Calu3 (cell line): ENCODE data around the gene MCUB. TPM values are rescaled to one million over a fixed set of nuclear protein-coding genes. Genes with fewer than 3 reads are reported as not detected.

ENCODE experiments used
- BruUV-seq: library from RNA; stranded (reverse); fragments of 400-500 nt; replicated peaks from 2 replicates; lab custom pipeline; 2021; lab: Mats Ljungman, UMichigan
- CTCF ChIA-PET: fragments of 300-600 bp; sonication (Branson Sonifier 250); formaldehyde crosslinking; loops from one replicate; lab custom pipeline; 2022; ENCODE audit warnings: antibody characterized with exemption; lab: Charles Lee
- DNase-seq: peaks from one replicate; pipeline ENCODE4 v3.0.0; 2022
- H3K27ac Mint-ChIP-seq: one replicate; pipeline ENCODE4 v1.8.0; 2022; ENCODE audit warnings: mixed read lengths; ENCODE audit not compliant: unreplicated experiment
- H3K27me3 Mint-ChIP-seq: one replicate; pipeline ENCODE4 v1.8.0; 2022; ENCODE audit warnings: mixed read lengths; ENCODE audit not compliant: unreplicated experiment
- H3K36me3 Mint-ChIP-seq: one replicate; pipeline ENCODE4 v1.8.0; 2022; ENCODE audit warnings: mild to moderate bottlenecking, moderate library complexity, mixed read lengths; ENCODE audit not compliant: insufficient read depth, unreplicated experiment
- H3K4me1 Mint-ChIP-seq: one replicate; pipeline ENCODE4 v1.8.0; 2022; ENCODE audit warnings: mild to moderate bottlenecking, low read depth, mixed read lengths; ENCODE audit not compliant: unreplicated experiment
- H3K4me3 Mint-ChIP-seq: one replicate; pipeline ENCODE4 v1.8.0; 2022; ENCODE audit warnings: mild to moderate bottlenecking, low read depth, moderate library complexity, mixed read lengths; ENCODE audit not compliant: unreplicated experiment
- H3K9me3 Mint-ChIP-seq: one replicate; pipeline ENCODE4 v1.8.0; 2022; ENCODE audit warnings: low read depth, mixed read lengths; ENCODE audit not compliant: unreplicated experiment
- CTCF ChIP-seq: fragments of 200-600 bp; IDR thresholded peaks from one replicate; pipeline ENCODE4 v1.8.0; 2022; ENCODE audit warnings: antibody characterized with exemption; ENCODE audit not compliant: unreplicated experiment
- intact Hi-C: fragments of 100-400 bp; cut with micrococcal nuclease; formaldehyde crosslinking; loops from one replicate; pipeline ENCODE4 v1.10.0; 2022; ENCODE audit not compliant: unreplicated experiment
- total RNA-seq: library from RNA; stranded (reverse); gene quantifications from 2 replicates; pipeline ENCODE4 v1.2.3, GENCODE V29; 2022

Gene MCUB
- total RNA-seq, 1 experiment from 2014 or later = 11.8 TPM

DNA sequence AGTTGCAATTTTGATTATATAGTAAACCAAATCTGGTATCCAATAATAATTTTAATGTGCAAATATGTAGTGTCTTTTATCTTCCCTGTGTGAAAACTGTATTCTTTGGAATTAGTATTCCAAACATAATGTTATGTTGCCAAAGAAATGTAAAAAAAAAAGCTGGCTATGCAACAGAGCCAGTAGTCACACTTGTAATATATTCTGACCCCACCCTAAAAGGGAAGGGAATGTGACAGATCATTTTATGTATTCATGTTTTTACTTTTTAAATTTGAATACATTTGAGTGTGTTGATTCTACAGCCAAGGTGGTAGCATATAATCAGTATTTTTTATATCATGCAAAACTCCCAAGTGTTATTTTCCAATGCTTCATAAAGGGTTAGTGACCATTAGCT is 27.9 kb upstream of the MCUB start:
- no peak for DNase-seq
- intact Hi-C loops = no loop called here
- BruUV-seq = no TSS peak
- peaks cover 28% of the 10 kb centered on the region for H3K36me3 Mint-ChIP-seq
- H3K27me3 Mint-ChIP-seq = no peaks in the 10 kb centered on the region
- no peak overlapping the region for H3K27ac Mint-ChIP-seq
- no peaks in the 10 kb centered on the region for H3K9me3 Mint-ChIP-seq
- TF ChIP-seq CTCF = no peak
- CTCF ChIA-PET = no interaction called here
- no peak overlapping the region for H3K4me3 Mint-ChIP-seq
- no peaks in the 10 kb centered on the region for H3K4me1 Mint-ChIP-seq

DNA sequence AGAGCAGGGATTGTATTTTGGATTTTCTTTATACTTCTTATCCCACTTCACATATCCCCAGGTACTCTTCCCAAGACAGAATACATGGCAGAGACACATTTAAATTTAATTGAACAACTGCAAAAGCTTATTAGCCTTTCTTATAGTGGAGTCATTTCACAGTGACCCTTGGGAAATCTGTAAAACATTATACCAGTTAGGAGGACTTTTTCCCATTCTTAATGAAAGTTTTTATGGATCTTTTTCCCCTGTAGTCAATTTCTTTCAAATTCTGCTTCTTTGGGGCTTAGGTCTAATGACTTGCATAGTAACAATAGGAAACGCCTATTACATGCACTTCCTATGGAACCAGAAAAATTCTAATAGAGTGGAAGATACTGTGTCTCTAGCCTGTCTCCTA is 14.6 kb upstream of the MCUB start:
- Mint-ChIP-seq H3K36me3 (peaks cover 6% of the 10 kb centered on the region), H3K4me1 (no peaks in the 10 kb centered on the region), H3K9me3 (no peaks in the 10 kb centered on the region), H3K4me3 (no peak overlapping the region), H3K27me3 (no peaks in the 10 kb centered on the region), H3K27ac (no peak overlapping the region)
- TF ChIP-seq CTCF = no peak
- CTCF ChIA-PET = interaction anchor here (0.6 kb wide), 1 partner anchor 169 kb away, joined by 5 read pairs; no protein-coding TSS in a partner anchor
- BruUV-seq = no TSS peak
- intact Hi-C loops = no loop called here
- DNase-seq = no peak

DNA sequence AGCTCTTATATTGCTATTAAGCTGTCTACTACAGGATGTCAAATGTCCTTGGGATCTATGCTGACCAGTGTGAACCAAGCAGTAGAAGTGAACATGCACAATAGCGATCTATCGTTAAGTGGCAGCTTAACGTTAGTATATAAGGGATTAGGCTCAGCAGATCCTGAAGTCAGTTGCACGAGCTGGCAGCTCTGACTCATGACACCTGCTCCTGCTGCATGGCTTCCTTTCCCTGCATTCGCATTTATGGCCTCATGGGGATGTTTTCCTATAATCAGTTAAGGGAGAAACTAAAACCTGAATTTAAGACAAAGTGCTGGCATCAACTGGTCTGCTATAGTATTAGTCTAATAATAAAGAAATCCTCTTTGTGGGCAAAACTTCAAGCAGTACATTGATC is 12.7 kb upstream of the MCUB start:
- no peaks in the 10 kb centered on the region for H3K27me3 Mint-ChIP-seq
- H3K4me1 Mint-ChIP-seq = no peaks in the 10 kb centered on the region
- intact Hi-C loops = no loop called here
- H3K9me3 Mint-ChIP-seq = no peaks in the 10 kb centered on the region
- peaks cover 6% of the 10 kb centered on the region for H3K36me3 Mint-ChIP-seq
- no peak overlapping the region for H3K4me3 Mint-ChIP-seq
- no peak for TF ChIP-seq CTCF
- BruUV-seq = no TSS peak
- DNase-seq = no peak
- no peak overlapping the region for H3K27ac Mint-ChIP-seq
- CTCF ChIA-PET = no interaction called here

DNA sequence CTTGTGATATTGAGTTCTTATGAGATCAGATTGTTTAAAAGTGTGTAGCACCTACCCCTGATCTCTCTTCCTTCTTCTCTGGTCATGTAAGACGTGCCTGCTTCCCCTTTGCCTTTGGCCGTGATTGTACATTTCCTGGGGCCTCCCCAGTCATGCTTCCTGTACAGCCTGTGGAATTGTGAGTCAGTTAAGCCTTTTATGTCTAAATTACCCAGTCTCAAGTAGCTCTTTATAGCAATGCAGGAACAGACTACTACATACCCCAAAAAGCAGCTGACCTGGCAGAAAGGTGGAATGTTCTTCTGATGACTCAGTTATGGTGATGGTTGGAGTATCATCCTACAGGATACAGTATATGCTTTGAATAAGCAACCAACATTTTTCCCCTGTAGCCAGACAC is 11.4 kb upstream of the MCUB start:
- no peaks in the 10 kb centered on the region for H3K4me1 Mint-ChIP-seq
- CTCF ChIA-PET = no interaction called here
- H3K36me3 Mint-ChIP-seq = no peaks in the 10 kb centered on the region
- intact Hi-C loops = no loop called here
- no peak for DNase-seq
- TF ChIP-seq CTCF = no peak
- BruUV-seq = no TSS peak
- no peak overlapping the region for H3K4me3 Mint-ChIP-seq
- no peak overlapping the region for H3K27ac Mint-ChIP-seq
- H3K9me3 Mint-ChIP-seq = no peaks in the 10 kb centered on the region
- H3K27me3 Mint-ChIP-seq = no peaks in the 10 kb centered on the region
